HG02973 (cell line): Measurements from ENCODE around the gene SLC14A1.
"Not testable (repeated sequence)": the region's sequence is repeated elsewhere in the genome, so short reads cannot be mapped to it uniquely, and the experiment has no call there.

Source experiments
- ATAC-seq: cut with Tn5 transposase; IDR thresholded peaks from one replicate; pipeline ENCODE4 v1.9.1; 2021; ENCODE audit warnings: moderate library complexity; ENCODE audit not compliant: unreplicated experiment

The SLC14A1 gene

DNA sequence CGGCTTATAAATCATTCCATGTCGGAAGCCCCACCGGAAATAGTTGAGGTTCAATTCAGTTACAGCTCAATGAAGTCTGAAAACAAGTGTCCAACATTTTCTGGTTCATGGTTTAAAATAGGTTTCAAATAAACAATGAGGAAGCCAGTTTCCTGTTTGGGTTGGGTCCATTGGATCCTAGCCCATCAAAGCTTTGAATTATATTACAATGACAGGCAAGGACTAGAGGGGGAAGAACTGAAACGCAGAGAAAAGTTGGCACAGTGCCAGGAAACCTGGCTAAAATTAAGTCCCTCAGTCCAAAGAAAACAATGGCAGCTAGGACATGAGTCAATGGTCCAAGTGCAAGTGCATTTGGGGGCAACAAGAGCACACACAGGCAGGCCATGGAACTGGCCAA, 32.0 kb downstream of the SLC14A1 start:
- ATAC-seq = no peak

DNA sequence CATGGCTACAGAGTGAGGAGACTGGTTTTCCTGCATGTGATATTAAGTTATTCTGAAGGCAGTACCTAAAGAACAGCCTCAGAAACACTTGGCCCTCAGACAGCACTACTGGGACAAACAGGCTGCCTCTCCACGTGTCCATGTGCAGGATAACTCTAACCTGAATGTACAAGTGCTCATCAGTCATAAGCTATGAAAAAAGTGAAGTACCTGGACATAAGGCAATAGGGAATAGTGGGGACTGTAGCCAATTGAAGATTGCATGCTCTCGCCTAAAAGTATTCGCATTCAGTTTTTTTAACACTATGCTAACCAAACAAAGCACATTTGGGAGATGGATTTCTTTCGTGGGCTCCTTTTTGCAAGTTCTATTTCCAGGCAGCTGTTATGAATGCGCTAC, 33.0 kb downstream of the SLC14A1 start:
- ATAC-seq = no peak

- ATAC-seq = not testable (repeated sequence)
Observed at GRCh38 chr18:45757644-45758043, 33.7 kb downstream of the SLC14A1 start.

GRCh38 chr18:45760462-45761036, 36.6 kb downstream of the SLC14A1 start:
- ATAC-seq = no peak

DNA sequence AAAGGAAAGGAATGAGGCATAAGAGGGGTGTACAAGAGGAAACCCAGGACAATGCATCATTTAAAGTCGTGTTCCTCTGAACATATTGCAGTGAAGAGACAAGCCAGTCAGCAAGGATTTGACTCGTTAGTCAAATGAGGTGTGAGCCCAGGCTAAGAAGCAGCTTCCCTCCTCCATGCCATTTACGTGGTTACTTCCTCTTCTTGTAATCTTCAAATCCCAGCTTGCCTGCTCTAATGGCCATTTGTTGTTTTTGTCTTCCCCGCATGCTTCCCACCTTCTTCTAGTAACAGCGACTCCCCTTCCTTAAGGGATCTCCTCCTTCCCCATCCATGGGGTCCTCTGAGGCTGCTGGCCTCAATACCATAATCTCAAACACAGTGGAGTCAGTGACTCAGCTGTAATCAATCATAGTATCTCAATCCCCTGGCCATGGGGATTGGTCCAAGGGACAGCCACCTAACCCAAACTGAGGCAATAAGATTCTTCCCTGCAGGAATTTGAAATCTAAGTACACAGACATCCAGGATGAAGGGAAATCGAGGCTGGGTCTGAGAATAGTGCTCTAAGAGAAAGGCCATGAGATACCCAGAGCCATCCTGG, 37.6 kb downstream of the SLC14A1 start:
- ATAC-seq = no peak

DNA sequence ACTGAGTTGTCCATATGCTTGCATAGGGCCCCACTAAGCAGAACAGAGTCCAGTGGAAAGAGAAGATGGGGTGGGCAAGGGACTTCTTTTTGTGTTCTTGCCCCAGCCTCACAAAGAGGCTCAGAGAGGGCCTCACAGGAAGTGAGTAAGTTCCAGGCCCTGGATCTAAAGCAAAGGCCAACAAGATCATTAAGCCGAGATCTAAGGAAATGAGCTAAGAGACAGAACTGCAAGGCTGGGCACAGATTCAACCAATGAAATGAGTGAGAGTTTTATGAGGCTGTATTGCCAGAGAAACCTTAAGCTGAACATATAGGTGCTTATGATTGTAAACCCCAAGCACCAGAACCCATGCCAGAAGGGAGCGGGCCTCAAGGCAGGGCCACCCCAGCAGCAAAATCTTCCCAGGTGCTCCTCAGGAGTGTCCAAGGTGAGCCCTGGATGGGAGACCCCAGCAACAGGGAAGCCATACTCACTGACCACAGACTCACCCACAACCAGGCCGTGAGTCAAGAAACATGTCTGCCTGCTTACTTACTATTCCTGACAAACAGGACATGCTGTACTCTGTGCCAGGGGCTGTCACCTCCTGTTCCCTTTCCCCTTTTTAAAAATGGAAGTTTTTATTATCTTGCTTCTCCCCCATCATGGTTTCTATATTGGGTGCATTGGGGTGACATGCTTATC, 40.2 kb downstream of the SLC14A1 start:
- no peak for ATAC-seq

GRCh38 chr18:45765796-45766195, 41.8 kb downstream of the SLC14A1 start:
- ATAC-seq = no peak

DNA sequence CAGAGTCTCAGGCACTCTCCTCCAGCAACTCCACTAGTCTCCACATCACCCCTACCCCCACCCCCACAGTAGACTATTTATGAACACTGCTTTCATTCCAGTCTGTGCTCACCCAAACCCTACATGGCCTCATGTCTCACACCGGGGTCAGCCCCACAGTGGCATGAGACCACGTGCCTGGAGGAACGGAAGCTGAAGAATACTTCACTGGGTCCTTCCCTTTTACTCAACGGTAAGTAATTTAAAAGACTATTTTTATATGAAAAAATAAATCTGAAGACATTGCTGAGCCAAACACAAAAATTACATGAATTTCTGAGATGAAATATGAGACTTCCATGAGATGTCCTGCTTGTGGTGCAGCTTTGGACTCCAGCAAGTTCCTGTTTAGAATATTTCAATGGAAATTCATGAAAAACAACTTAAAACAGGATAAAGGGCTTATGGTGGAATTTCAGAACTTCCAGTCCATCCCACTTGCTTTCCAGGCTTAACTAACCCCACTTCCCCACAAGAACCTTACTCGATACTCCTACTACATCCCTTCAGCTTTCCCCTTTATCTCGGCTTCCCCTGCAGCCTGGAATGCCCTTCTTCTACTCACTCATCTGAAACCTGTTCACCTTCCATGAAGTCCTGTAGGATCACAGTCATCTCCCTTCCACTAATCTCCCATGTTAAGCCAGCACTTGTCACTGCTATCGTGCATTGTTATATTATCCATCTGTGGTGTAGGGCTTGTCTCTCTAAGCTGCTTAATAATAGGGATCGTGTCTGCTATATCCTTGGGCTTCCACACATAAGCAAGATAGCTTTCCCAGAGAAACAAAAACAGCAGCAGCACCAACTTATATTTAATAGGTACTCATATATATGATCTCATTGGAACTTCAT, 47.9 kb downstream of the SLC14A1 start:
- no peak for ATAC-seq

DNA sequence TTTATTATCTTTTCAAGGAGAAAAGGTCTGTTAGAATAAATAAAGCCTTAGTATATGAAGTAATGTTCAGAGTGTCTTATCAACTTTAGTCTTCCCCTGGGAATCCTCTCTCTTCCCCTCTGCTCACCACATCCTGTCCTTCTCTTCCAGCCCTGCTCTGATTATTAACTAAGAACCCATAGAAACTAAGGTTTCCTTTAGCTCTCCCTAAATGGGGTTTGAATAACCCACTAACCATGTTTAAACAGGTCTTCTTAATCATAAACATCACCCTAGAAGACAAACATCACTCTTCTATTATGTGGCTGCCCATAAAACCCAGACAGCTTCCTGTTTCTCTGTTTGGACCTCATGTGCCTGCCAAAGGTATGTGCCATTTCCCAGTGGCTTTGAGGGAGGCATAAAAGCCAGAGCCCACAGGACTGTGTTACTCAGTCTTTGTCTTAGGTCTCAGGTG, 50.1 kb downstream of the SLC14A1 start:
- no peak for ATAC-seq

- ATAC-seq = no peak
Observed at GRCh38 chr18:45775241-45775676, 51.3 kb downstream of the SLC14A1 start.

DNA sequence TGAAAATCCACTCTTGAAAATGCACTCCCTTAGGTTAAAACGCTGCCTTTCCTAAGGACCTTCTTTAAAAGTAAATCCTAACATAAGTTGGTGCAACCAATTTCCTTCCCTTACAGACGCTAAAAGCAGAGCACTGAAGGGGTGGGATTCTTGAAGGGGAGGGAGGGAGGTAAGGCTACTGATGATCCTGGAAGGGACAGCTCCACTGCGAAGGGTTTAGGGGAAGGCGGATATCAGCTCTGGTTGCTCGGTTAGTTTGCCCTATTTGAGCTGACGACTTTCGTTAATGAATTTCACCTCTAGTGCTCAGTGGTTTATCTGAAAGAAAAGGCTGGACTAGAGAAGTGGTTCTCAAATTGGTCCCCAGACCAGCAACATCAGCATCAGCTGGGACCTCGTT, 51.8 kb downstream of the SLC14A1 start:
- ATAC-seq = no peak

DNA sequence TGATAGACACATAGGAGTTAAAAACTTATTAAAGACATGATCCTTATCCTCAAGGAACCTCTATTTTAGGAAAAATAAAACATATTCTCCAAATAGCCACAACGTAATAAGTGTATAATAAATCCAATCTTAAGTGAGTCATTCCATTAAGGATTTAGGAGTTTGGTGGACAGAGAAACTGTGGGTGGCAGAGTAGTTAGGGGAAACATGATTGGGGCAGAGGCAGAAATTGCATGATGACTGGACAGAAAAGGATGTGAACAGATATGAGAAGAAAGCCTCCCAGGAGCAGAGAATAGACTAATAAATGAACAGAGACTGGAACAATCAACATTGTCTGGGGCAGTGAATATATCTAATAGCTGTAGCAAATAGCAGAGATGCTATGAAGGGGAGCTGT, 53.4 kb downstream of the SLC14A1 start:
- ATAC-seq = no peak

DNA sequence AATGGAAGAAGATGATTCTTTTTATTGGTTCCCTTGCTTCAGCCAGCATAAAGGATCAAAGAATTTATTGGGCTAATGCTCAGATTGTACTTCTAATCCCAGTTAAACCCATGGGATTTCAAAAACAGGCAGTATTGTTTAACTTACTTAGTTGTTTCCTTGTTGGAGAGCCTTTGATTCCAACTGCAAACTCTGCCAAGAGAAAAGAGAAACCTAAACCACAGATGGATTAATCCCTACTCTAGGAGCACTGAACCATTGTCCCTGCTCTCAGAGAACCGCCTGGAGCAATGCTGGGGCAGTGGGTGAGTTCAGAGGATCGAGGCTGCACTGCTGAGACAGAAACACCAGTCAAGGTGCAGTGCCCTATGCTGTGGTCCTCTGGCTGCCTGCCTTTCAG, 56.6 kb downstream of the SLC14A1 start:
- no peak for ATAC-seq

DNA sequence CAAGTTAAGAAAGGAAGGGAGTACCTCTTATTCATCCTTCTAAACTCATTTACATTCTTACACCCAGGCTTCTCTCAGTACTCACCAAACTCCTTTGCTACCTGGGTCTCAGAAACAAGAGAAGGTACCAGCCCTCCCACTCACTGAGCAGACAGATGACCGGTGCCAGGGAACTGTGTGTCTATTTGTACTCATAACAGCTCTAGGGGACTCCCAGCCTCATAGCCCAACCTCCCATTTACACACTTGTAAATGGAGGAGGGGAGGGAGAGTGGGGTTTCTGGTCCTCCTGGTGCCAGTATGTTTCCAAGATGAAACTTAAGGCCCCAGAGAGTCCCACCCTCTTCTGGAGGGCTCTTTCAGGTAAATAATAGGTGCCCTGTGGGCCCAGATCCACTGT, 58.7 kb downstream of the SLC14A1 start:
- no peak for ATAC-seq

DNA sequence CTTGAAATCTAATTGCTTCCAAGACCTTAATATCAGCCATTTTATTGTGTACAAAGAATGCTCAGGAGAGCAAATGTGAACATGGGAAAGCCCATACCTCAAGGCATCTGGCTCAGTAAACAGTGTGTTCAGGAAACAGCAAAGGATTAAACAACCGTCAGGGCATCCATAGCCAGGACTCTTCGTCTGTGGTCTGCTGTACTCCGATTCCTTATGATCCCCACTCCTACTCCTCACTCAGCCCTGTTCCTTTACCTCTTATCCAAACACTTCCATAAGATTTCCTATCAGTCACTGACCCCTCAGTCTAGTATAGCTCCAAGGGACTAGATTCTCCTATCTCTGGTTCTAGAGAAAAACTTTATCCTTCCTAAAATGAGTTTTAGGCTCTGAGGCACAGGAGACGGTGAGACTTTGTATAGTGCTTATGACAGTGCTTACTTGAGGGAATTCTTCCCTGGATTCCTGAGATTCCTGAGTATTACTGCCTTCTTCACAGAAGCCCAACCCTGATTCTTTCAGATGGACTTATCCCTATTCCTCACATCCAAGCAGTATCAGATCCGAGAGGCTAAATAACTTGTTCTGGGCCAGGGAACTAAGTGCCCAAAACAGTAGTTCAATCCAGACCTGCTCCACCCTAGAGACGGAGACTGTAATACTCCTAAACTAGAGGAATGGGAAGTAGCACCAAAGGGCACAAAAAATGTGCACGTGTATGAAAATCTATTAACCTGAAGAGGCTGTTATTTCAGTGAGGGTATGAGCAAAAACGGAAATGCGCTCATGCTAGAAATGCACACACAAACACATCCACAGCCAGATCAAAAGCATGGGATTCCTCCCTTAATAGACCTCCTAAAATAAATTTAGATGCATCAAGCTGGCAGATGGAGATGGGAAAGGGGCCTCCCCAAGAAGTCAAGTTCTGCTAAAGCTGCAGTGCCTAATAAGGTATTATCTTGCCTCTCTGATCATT, 59.4 kb downstream of the SLC14A1 start:
- ATAC-seq = no peak

GRCh38 chr18:45785134-45785533, 61.2 kb downstream of the SLC14A1 start:
- no peak for ATAC-seq

- ATAC-seq = no peak
Observed at GRCh38 chr18:45786941-45787340, 63.0 kb downstream of the SLC14A1 start.

DNA sequence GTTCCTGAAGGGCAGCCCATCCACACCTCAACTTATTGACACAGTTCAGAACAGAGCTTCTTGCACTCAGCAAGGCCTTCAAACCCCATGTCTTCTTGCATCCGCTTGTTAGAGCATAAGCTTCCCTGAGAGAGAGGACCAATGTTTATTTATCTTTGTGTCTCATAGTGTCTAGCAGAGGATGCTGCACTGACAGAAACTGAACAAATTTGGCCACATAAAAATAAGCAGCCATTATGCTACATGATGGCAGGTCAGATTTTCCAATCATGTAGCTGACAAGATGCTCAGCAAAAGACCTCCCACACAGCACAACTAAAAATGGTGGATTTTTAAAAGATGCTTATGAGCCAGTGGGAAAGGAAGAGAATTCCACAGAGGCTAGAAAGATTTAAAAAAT, 63.4 kb downstream of the SLC14A1 start:
- no peak for ATAC-seq

- no peak for ATAC-seq
Observed at GRCh38 chr18:45788861-45789260, 64.9 kb downstream of the SLC14A1 start.
